Astrocyte of the cerebellum (primary cell): ENCODE data around the gene TMEM108.
A peak's percentile ranks its signal among the peaks of the same experiment; 100 is the strongest.

Experiments used
- DNase-seq: peaks from one replicate; pipeline ENCODE4 v3.0.0-alpha.2; 2011; ENCODE audit warnings: low read depth
- H3K4me3 ChIP-seq: 2 replicates; pipeline ENCODE4 v1.5.1; 2011; ENCODE audit warnings: mild to moderate bottlenecking, low read depth, low read length, moderate library complexity
- in situ Hi-C: cut with HindIII; loops from 2 replicates; pipeline ENCODE4 v1.10.0; 2017; ENCODE audit warnings: low sequenced_read_pairs
- TF ChIP-seq, protein P1 (sequence below): IDR thresholded peaks from 2 replicates; pipeline ENCODE4 v1.5.1; 2012; ENCODE audit warnings: low read length, low read depth, moderate library complexity, mild to moderate bottlenecking; ENCODE audit errors: missing control alignments

Gene TMEM108

GRCh38 chr3:133296981-133297380, 258.8 kb downstream of the TMEM108 start:
- no peak for DNase-seq
- no peak overlapping the region for H3K4me3 ChIP-seq
- TF ChIP-seq, protein P1, sequence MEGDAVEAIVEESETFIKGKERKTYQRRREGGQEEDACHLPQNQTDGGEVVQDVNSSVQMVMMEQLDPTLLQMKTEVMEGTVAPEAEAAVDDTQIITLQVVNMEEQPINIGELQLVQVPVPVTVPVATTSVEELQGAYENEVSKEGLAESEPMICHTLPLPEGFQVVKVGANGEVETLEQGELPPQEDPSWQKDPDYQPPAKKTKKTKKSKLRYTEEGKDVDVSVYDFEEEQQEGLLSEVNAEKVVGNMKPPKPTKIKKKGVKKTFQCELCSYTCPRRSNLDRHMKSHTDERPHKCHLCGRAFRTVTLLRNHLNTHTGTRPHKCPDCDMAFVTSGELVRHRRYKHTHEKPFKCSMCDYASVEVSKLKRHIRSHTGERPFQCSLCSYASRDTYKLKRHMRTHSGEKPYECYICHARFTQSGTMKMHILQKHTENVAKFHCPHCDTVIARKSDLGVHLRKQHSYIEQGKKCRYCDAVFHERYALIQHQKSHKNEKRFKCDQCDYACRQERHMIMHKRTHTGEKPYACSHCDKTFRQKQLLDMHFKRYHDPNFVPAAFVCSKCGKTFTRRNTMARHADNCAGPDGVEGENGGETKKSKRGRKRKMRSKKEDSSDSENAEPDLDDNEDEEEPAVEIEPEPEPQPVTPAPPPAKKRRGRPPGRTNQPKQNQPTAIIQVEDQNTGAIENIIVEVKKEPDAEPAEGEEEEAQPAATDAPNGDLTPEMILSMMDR: no peak
- in situ Hi-C loops: no loop called here

GRCh38 chr3:133300102-133300501, 261.9 kb downstream of the TMEM108 start:
- no peak for DNase-seq
- TF ChIP-seq, protein P1: no peak
- in situ Hi-C loops: no loop called here
- H3K4me3 ChIP-seq: no peak overlapping the region

DNA sequence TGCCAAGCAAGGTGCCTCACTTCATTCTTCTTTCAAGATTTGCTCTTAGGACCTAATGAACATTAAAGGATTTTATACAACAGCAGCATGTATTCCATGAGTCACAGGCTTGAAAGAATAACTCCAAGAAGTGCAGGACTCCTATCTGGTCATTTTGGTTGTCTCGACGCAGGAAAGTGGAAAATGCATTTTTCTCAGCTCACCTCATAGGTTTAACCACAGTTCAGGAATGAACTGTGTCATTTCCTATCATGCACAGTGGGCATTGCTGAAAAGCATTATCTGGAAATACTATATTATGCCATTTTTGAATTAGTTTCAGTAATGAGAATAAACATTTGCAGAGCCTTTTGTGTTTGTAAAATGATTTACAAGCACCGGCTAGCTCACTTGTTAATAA, 263.0 kb downstream of the TMEM108 start:
- peak; percentile 92 for DNase-seq
- no peak overlapping the region for H3K4me3 ChIP-seq
- in situ Hi-C loops: no loop called here
- TF ChIP-seq, protein P1: no peak

GRCh38 chr3:133301731-133302130, 263.5 kb downstream of the TMEM108 start:
- no peak for DNase-seq
- no peak overlapping the region for H3K4me3 ChIP-seq
- TF ChIP-seq, protein P1: no peak
- in situ Hi-C loops: no loop called here

- no peak overlapping the region for H3K4me3 ChIP-seq
- in situ Hi-C loops: no loop called here
- no peak for DNase-seq
- TF ChIP-seq, protein P1: no peak
Observed at GRCh38 chr3:133303430-133303829, 265.2 kb downstream of the TMEM108 start.

DNA sequence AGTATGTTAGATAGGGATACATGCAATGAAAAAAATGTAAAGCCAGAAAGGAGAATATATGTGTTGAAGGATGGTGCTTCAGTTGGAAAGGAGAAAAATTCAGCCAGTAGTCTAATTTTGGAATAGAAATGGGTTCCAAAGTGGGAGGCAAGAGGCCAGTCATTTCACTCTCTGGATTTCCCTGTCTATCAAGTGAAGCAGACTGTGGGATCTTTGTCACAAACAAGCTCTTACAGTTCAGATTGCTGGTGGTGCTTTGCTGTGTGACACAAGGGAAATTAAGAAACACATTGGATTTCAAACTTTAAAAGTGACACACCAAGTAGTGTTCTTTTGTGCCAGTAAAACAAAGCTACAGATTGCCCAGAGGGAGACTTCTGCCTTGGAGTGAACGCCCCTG, 279.7 kb downstream of the TMEM108 start:
- DNase-seq: no peak
- TF ChIP-seq, protein P1: no peak
- in situ Hi-C loops: no loop called here
- H3K4me3 ChIP-seq: no peak overlapping the region

DNA sequence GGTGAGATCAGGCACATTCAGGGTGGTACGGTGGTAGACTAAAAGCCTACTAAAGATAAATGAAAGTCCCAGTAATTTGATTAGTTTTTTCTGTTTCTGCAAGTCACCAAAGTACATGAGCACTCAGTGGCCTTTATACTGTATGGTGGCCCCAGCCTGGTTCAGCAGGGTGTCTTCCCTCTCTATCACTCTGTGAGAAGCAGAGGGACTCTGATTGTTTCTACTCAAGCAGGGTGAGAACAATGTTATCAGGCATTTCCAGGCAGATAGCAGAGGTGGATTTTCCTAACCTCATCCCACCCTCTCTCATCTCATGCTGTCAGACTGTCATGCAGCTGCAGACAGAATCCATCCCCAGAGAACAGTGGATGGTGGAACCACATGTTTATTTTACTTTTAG, 290.2 kb downstream of the TMEM108 start:
- in situ Hi-C loops: no loop called here
- DNase-seq: no peak
- no peak overlapping the region for H3K4me3 ChIP-seq
- TF ChIP-seq, protein P1: no peak
